NCI-H345 (cell line): ENCODE results near the gene MYADML2.
A peak's percentile ranks its signal among the peaks of the same experiment; 100 is the strongest.
"Not testable (repeated sequence)": the region's sequence is repeated elsewhere in the genome, so short reads cannot be mapped to it uniquely, and the experiment has no call there.

ENCODE experiments used
- DNase-seq: peaks from one replicate; lab custom pipeline; 2025; lab: John Stamatoyannopoulos, UW

MYADML2 gene

GRCh38 chr17:81924557-81925532 is 22.2 kb downstream of the MYADML2 start:
- no peak for DNase-seq

GRCh38 chr17:81923302-81924260 is 23.5 kb downstream of the MYADML2 start:
- DNase-seq: no peak

- no peak for DNase-seq
These were observed 24.3 kb downstream of the MYADML2 start for GRCh38 chr17:81922566-81923301.

- no peak for DNase-seq
These were observed 25.0 kb downstream of the MYADML2 start for GRCh38 chr17:81921996-81922565.

- DNase-seq: no peak
These were observed 25.5 kb downstream of the MYADML2 start for GRCh38 chr17:81921537-81921862.

- DNase-seq: no peak
These were observed 26.2 kb downstream of the MYADML2 start for GRCh38 chr17:81920612-81921536.

- DNase-seq: no peak
These were observed 28.0 kb downstream of the MYADML2 start for GRCh38 chr17:81918832-81919545.

GRCh38 chr17:81918333-81918669 is 28.7 kb downstream of the MYADML2 start:
- not testable (repeated sequence) for DNase-seq

DNA sequence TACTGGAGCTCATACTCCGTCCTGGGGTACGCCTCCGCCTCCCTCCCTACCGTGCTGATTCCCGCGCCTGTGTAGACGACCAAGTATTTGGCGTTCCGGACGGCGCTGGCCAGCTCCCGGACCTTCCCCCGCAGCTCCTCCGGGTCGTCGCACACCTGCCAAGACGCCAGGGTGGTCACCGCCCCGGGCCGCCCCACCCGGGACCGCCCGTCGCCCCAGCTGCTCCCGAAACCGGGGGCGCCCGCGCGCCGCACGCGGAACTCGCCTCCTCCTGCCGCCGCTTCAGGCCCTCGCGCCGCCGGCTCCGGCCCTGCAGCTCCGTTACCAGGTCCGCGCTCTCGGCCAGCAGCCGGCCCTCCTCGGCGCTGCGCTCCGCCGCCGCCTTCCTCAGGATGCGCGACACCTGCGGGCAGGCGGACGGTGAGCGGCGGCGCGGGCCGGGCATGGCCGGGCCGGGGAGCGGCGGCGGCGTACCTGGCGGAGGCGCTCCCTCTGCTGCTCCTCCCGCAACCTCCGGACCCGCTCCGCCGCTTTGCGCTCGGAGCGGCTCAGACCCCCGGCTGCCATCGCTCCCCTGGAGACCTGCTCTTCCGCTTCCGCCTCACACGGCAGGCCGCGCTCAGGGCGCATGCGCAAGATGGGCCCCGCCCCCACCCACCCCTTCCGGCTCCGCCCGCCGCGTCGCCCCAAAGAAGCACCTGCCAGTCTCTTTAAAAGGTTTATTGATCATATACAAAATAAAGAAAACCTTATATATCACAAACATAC is 29.3 kb downstream of the MYADML2 start, which contains the start of gene SIRT7:
Gene SIRT7 (minus strand): TSS at position 612 of the 768 bp plus-strand sequence. CDS start 45 bp downstream, at position 567.
- DNase-seq: peak; percentile 90

DNA sequence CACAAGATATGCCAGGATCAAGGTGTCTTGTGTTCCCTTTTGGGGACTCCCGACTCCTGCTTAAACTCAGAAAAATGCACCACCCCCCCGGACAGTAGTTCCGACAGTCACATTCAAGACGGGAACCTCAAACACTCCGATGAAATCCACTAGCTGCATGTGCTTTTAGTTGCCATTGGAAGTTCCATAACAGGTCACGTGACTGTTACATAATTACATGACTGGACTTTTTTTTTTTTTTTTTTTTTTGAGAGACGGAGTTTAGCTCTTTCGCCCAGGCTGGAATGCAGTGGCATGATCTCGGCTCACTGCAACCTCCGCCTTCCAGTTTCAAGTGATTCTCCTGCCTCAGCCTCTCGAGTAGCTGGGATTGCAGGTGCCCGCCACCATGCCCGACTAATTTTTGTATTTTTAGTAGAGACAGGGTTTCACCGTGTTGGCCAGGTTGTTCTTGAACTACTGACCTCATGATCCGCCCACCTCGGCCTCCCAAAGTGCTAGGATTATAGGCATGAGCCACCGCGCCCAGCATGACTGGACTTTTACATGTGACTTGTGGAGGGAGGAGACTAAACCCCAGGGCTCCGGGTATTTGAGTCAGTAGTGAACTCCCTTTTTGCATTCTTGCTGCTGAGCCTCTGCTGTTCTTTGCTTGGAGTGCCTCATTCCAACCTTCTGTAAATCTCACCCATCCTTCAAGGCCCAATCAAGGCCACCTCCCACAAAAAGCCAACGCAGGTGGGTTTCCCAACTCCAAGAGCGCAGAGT is 30.6 kb downstream of the MYADML2 start:
- DNase-seq: no peak

GRCh38 chr17:81915331-81915730 is 31.7 kb downstream of the MYADML2 start:
- DNase-seq: no peak

DNA sequence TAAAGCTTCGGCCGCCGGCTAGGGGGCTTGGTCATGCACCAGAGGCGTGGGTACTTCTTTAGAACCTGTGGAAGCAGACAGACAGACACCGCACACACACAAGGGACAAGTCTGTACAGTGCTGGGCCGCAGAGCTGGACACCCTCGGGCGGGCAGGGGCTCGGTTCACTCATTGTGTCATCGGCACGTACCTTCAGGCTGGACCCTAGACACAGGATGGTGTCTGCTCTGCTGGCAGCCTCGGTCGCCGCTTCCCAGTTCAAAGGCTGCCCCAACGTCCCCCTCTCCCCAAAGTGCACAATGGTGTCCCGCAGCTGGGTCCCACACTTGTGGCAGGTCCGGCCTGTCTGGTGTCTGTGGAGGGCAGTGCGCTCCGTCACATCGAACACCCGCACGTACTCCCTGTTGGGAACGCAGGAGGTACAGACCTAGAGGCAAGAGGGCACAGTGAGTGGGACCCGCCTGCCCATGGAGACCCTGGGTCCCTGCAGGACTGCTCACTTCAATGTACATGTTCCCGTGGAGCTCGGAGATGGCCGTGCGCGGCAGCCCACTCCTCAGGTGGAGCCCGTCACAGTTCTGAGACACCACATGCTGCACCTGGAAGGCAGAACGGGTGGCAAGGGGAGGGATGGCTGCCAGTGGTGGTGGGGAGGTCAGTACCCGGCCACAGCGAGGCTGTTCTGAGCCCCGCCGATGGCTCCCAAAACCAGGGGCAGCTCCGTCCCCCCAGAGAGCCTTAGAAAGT is 32.8 kb downstream of the MYADML2 start:
- no peak for DNase-seq

DNA sequence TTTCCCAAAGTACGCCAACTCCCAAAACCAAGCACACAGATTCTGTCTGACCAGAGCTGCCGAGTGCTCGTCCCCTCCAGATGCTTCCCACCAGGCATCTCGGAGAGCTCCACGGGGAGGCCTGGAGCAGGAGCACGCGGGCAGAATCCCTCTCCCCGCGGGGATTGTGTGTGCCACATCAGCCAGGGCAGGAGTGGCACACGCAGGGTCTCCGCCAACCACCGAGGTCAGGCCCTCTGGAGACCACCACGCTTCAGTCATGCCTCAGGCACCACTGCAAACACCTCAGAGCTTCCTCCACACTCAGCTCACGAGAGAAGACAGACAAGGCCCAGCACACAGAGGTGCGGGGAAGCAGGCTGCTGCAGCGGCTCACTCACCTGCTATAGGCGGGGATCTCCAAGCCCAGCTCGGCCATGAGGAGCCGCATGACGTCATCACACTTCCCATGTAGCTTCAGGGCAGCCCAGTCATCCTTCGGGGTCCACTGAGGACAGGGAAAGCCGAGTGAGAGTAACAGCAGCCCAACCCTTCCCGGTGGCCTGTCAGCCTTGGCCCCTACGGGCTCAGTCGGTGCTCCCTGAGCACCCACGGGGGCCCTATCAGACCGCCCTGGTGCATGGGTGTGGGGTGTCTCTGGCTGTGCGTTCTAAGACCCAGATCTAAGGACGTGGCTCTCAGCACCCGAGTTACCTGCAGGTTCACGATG is 33.5 kb downstream of the MYADML2 start:
- DNase-seq: no peak

DNA sequence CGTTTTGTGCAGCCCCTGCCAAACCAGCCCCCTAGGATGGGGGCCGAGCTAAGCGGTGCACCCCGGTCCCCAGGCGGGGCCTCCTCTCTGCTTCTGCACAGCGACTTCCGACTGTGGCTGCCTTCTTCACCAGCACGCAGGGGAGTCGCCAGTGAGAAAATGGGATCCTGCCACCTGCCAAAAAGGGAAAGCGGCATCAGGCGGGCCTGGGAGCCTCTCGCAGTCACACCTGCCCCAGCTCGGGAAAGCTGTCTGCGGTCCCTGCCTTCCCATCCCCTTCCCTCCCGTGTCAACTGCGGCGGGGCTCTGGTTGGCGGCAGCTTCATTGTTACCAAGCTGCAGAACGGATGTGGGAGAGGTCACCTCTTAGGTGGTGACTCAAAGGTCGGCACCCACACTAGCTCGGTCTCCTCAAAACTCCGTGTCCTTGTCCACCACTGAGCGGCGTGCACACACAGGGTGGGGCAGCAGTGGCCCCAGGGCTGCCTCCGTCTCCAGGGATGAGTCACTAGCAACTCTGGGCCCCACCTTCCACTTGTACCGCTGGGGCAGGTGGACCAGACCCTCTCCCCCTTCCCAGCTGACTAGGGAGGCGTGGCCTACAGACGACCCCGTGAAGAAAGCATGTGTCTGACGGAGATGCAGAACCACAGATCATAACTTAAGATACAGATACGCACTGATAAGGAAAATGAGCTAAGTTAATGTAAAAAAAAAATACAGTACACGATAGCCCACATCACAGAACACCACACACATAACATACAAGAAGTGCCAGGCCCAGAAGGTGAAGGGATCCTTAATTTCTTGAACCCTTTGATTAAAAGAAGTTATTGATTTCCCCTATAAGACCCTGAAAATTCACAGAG is 34.4 kb downstream of the MYADML2 start:
- no peak for DNase-seq

DNA sequence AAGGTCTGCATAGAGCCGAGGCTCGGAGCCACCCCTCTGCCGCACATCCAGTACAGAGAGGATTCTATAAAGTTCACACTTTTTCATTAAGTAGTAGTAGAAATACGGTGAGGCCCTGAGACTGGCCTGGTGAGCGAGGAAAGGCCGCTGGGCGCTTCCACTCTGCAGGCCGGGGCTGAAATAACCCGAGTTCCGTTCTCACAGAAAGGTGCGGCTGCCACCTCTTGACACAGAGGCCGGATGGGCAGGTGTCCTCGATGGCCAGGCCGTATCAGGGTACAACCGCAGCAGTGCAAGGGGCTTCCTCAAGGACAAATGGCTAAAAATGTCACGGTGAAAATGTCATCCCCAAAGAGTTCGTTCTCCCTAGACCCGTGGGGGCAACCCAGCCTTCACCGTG is 35.1 kb downstream of the MYADML2 start:
- DNase-seq: no peak
